Suprapubic skin (tissue), 4 donors: Measurements from ENCODE around the gene ASB10. TPM values are rescaled to one million over a fixed set of nuclear protein-coding genes. Genes with fewer than 3 reads are reported as not detected.

Experiments
- DNase-seq, 2 donors: peaks; one replicate each; pipeline ENCODE4 v3.0.0-alpha.2; 2019; ENCODE audit warnings: low spot score in 2 of 2
- H3K27ac ChIP-seq: fragments of 200-600 bp; sonication (generic); one replicate; pipeline ENCODE4 v1.5.1; 2019
- H3K27me3 ChIP-seq: fragments of 200-600 bp; sonication (generic); one replicate; pipeline ENCODE4 v1.5.1; 2019
- H3K36me3 ChIP-seq: fragments of 200-600 bp; sonication (generic); one replicate; pipeline ENCODE4 v1.5.1; 2019
- H3K4me1 ChIP-seq: fragments of 200-600 bp; sonication (generic); one replicate; pipeline ENCODE4 v1.5.1; 2019
- H3K4me3 ChIP-seq: fragments of 200-600 bp; sonication (generic); one replicate; pipeline ENCODE4 v1.5.1; 2019; ENCODE audit warnings: mild to moderate bottlenecking
- H3K9me3 ChIP-seq: fragments of 200-600 bp; sonication (generic); one replicate; pipeline ENCODE4 v1.5.1; 2019
- EP300 ChIP-seq: sonication (generic); formaldehyde crosslinking; IDR thresholded peaks from one replicate; pipeline ENCODE4 v1.6.1; 2017; ENCODE audit warnings: antibody characterized with exemption
- POLR2A ChIP-seq, 2 donors: fragments of 450-650 bp; IDR thresholded peaks; one replicate each; pipeline ENCODE4 v1.6.1; 2017; ENCODE audit warnings: antibody characterized with exemption in 2 of 2, mild to moderate bottlenecking in 2 of 2, moderate library complexity in 2 of 2
- POLR2AphosphoS5 ChIP-seq, 3 donors: sonication (generic); formaldehyde crosslinking; IDR thresholded peaks; one replicate each; pipeline ENCODE4 v1.6.1; 2017; ENCODE audit warnings: antibody characterized with exemption in 3 of 3
- WGBS: methylation state at CpG from one replicate; pipeline ENCODE4 v1.1.5; 2018; 5-methylcytosine and 5-hydroxymethylcytosine counted together
- total RNA-seq, 4 donors: library from RNA; depleted of rRNA; stranded (reverse); fragments of >200 nt; gene quantifications; one replicate each; pipeline ENCODE4 v1.1.0, GENCODE V29; 2016
- TF ChIP-seq, protein P1 (sequence below), 2 donors: fragments of 200-600 bp in 1 of 2; fragments of 450-650 bp in 1 of 2; sonication (generic) in 1 of 2; IDR thresholded peaks; one replicate each; pipeline ENCODE4 v1.5.1; 2016 to 2019; ENCODE audit warnings: antibody characterized with exemption in 2 of 2, mild to moderate bottlenecking in 1 of 2, moderate library complexity in 1 of 2

The ASB10 gene
- total RNA-seq, 4 donors from 2014 or later, result not detected

DNA sequence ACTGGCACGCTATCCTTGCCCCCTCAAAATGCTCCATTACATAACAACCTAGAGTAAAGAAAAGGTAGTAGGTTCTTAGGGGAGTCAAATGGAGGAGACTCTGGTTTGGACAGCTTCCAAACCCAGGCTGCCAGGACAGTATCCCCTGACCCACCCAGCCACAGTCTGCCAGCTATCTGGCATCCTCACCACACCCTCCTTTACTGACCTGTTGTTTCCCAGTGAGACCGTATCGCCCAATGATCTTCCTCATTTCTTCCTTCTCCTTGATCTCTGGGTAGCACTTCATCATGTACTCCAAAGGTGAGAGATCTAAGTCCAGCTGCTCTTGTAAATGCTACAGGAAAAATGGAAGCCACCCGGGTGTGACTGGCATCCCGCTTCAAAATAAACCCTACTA is 28.3 kb upstream of the ASB10 start:
- no peaks in the 10 kb centered on the region for H3K9me3 ChIP-seq
- no peak for TF ChIP-seq EP300
- TF ChIP-seq POLR2A (IDR thresholded peaks at IDR 0.05), result no peak
- no peak for TF ChIP-seq POLR2AphosphoS5 (IDR thresholded peaks at IDR 0.05)
- H3K4me3 ChIP-seq, result no peak overlapping the region
- H3K27me3 ChIP-seq, result no peaks in the 10 kb centered on the region
- no peak for DNase-seq
- peaks cover 80% of the 10 kb centered on the region for H3K36me3 ChIP-seq
- no peak overlapping the region for H3K27ac ChIP-seq
- WGBS, result 87% methylated on average over 5 of the region's 5 CpGs
- H3K4me1 ChIP-seq, result no peaks in the 10 kb centered on the region

DNA sequence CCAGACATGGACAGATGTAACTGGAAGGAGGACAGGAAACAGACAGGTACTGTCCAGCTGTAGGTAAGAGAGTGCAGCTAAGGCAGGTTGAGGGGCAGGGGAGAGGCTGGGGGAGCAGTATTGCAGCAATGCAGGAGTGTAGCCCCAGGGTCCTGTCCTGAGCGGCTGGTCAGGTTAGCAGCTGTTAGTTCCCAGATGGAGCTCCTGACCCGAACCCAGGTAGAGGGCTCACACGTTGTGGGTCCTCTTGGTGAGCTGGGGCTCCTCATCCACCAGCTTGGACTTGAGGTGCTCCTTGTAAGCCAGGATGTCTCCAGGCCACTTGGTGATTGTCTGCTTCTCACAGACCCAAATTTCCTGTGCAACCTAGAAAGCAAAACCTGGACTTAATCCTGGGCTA is 26.8 kb upstream of the ASB10 start:
- Histone ChIP-seq H3K27ac (no peak overlapping the region), H3K9me3 (no peaks in the 10 kb centered on the region), H3K4me3 (no peak overlapping the region), H3K27me3 (no peaks in the 10 kb centered on the region), H3K4me1 (no peaks in the 10 kb centered on the region), H3K36me3 (peaks cover 64% of the 10 kb centered on the region)
- 68% methylated on average over 3 of the region's 3 CpGs for WGBS
- TF ChIP-seq EP300 (no peak), POLR2AphosphoS5 (IDR thresholded peaks at IDR 0.05) (no peak)
- DNase-seq, result no peak

DNA sequence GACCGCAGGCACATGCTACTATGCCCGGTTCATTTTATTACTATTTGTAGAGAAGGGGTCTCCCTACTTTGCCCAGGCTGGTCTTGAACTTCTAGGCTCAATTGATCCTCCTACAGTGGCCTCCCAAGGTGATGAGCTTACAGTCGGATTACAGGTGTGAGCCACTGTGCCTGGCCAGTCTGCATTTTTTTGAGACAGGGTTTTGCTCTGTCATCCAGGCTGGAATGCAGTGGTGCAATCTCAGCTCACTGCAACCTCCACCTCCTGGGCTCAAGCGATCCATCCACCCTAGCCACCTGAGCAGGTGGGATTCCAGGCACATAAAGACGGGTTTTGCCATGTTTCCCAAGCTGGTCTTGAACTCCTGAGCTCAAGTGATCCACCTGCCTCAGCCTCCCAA is 25.6 kb upstream of the ASB10 start:
- no peak overlapping the region for H3K27ac ChIP-seq
- H3K9me3 ChIP-seq, result no peaks in the 10 kb centered on the region
- H3K27me3 ChIP-seq, result no peaks in the 10 kb centered on the region
- H3K4me1 ChIP-seq, result no peaks in the 10 kb centered on the region
- WGBS, result 88% methylated on average over 5 of the region's 5 CpGs
- DNase-seq, result no peak
- no peak overlapping the region for H3K4me3 ChIP-seq
- TF ChIP-seq EP300, result no peak
- no peak for TF ChIP-seq POLR2AphosphoS5 (IDR thresholded peaks at IDR 0.05)
- TF ChIP-seq, protein P1, sequence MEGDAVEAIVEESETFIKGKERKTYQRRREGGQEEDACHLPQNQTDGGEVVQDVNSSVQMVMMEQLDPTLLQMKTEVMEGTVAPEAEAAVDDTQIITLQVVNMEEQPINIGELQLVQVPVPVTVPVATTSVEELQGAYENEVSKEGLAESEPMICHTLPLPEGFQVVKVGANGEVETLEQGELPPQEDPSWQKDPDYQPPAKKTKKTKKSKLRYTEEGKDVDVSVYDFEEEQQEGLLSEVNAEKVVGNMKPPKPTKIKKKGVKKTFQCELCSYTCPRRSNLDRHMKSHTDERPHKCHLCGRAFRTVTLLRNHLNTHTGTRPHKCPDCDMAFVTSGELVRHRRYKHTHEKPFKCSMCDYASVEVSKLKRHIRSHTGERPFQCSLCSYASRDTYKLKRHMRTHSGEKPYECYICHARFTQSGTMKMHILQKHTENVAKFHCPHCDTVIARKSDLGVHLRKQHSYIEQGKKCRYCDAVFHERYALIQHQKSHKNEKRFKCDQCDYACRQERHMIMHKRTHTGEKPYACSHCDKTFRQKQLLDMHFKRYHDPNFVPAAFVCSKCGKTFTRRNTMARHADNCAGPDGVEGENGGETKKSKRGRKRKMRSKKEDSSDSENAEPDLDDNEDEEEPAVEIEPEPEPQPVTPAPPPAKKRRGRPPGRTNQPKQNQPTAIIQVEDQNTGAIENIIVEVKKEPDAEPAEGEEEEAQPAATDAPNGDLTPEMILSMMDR (IDR thresholded peaks at IDR 0.05), result no peak
- no peak for TF ChIP-seq POLR2A (IDR thresholded peaks at IDR 0.05)
- H3K36me3 ChIP-seq, result peaks cover 52% of the 10 kb centered on the region

DNA sequence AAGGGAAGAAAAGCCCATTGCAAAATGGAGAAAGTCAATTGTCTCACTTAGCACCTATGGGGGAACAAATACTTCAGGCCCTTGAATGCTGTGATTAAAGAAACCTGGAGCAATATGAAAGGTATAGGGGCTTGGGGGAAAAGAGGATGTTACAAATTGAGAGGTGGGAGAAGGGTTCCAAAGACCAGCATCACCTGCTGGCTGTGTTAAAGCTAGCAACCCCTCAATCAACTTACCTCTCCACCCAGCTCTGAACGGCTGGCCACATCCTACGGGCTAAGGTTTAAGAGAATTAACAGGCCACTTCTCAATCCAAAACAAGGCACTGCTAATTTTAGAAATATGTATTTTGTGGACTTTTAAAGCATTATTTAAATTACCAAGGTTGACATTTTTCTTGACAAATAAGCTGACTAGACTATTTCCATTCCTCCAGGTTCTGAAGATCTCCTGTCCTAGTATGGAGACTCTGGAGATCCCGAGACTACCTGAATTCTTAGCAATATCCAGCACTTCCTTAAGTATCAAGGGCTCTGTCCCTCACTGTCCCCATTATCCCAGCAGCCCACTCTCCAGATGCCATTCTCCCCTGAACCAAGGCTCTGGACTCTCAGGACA is 24.2 kb upstream of the ASB10 start:
- TF ChIP-seq, protein P1 (IDR thresholded peaks at IDR 0.05), result no peak
- no peak for TF ChIP-seq POLR2AphosphoS5 (IDR thresholded peaks at IDR 0.05)
- TF ChIP-seq EP300, result no peak
- TF ChIP-seq POLR2A (IDR thresholded peaks at IDR 0.05), result no peak
- DNase-seq, result no peak
- Histone ChIP-seq H3K4me1 (no peaks in the 10 kb centered on the region), H3K4me3 (no peak overlapping the region), H3K27ac (no peak overlapping the region), H3K27me3 (no peaks in the 10 kb centered on the region), H3K36me3 (peaks cover 39% of the 10 kb centered on the region), H3K9me3 (no peaks in the 10 kb centered on the region)
- 81% methylated on average over 3 of the region's 3 CpGs for WGBS

DNA sequence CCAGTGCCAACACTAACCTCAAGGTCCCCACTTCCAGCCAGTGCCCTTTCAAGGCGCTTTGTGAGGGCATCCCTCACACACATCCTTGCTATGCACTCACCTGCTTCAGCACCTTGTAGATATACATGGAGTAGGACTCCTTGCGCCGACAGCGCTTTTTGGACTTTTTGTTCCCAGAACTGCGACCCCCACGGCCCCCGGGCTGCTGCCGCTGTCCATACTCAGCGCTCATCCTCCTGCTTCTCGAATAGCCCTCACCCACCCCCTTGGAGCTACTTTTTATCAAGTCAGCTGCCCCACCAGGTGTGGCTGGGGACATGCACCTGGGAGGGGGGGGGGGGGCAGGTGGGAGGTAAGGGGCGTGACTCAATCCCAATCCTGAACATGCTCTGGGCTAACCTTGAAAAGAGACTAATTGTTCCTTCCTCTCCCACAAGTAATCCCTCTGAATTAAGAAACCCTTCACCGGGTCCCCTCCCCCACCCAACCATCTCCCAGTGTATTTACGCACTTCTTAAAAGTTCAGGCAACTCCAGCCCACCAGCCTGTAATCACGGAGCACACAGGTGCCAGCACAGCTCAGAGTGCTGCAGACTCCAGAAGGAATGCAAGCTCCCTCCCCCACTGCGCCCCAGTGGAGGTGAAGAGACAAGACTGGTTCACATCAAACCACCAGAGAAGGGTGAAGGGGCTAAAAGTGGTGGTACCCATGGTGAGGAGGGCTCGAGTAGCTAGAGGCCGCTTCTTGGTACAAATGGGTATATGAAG is 23.2 kb upstream of the ASB10 start, which contains the start of gene H2BK1:
H2BK1 (minus strand) TSS at position 402 of the 768 bp plus-strand sequence; CDS start at position 232, 170 bp downstream.
- no peaks in the 10 kb centered on the region for H3K4me1 ChIP-seq
- no peak for DNase-seq
- H3K27ac ChIP-seq, result no peak within 1 kb of the TSS
- no peak within 1 kb of the TSS for H3K4me3 ChIP-seq
- 81% methylated on average over 17 of the region's 17 CpGs for WGBS
- no peaks in the 10 kb centered on the region for H3K9me3 ChIP-seq
- peaks cover 29% of the 10 kb centered on the region for H3K36me3 ChIP-seq
- peaks cover 3% of the 10 kb centered on the region for H3K27me3 ChIP-seq
- TF ChIP-seq POLR2A (IDR thresholded peaks at IDR 0.05) (no peak), EP300 (no peak), POLR2AphosphoS5 (IDR thresholded peaks at IDR 0.05) (no peak)
- TF ChIP-seq, protein P1 (IDR thresholded peaks at IDR 0.05), result no peak

DNA sequence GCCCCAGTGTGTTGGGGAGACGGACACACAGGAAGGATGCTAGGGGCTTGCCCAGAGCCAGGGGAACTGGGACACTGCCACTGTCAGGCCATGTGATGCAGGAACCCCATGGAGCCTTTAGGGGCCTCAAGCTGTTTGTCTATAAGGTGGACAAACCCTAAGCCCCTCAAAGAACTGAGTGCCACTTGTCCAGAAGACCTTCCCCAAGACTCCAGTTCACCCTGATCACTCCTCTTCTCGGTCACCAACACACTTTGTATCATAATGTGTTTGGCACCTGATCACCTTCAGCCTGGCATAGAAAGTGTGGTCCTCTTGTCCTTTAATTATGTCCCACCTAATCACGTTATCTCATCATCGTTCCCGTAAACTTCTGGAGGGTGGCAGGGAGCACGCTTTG is 22.5 kb upstream of the ASB10 start:
- TF ChIP-seq, protein P1 (IDR thresholded peaks at IDR 0.05), result no peak
- TF ChIP-seq EP300 (no peak), POLR2AphosphoS5 (IDR thresholded peaks at IDR 0.05) (no peak), POLR2A (IDR thresholded peaks at IDR 0.05) (no peak)
- H3K4me3 ChIP-seq, result no peak overlapping the region

More for the DNA sequence above, 22.5 kb upstream of the ASB10 start:
- Histone ChIP-seq H3K27me3 (peaks cover 8% of the 10 kb centered on the region), H3K36me3 (peaks cover 22% of the 10 kb centered on the region), H3K4me1 (no peaks in the 10 kb centered on the region), H3K9me3 (no peaks in the 10 kb centered on the region), H3K27ac (no peak overlapping the region)
- no peak for DNase-seq
- WGBS, result 93% methylated on average over 5 of the region's 6 CpGs
